Brain microvascular endothelial cell (primary cell): Measurements from ENCODE around the gene TNXB.
A peak's percentile ranks its signal among the peaks of the same experiment; 100 is the strongest.
"Not testable (repeated sequence)": the region's sequence is repeated elsewhere in the genome, so short reads cannot be mapped to it uniquely, and the experiment has no call there.

Experiments
- DNase-seq: peaks from one replicate; pipeline ENCODE4 v3.0.0-alpha.2; 2020
- H3K27ac ChIP-seq: fragments of 250-450 bp; sonication (Bioruptor Pico); 2 replicates; pipeline ENCODE4 v1.5.1; 2020; ENCODE audit warnings: mild to moderate bottlenecking, moderate library complexity
- H3K27me3 ChIP-seq: fragments of 250-450 bp; sonication (Bioruptor Pico); replicated peaks from 2 replicates; pipeline ENCODE4 v1.5.1; 2020; ENCODE audit warnings: mild to moderate bottlenecking
- H3K36me3 ChIP-seq: fragments of 250-450 bp; sonication (Bioruptor Pico); replicated peaks from 2 replicates; pipeline ENCODE4 v1.5.1; 2020; ENCODE audit warnings: mild to moderate bottlenecking
- H3K4me3 ChIP-seq: 2 replicates; pipeline ENCODE4 v1.5.1; 2011; ENCODE audit warnings: low read depth, mild to moderate bottlenecking, control low read depth, low read length, moderate library complexity
- CTCF ChIP-seq: IDR thresholded peaks from 2 replicates; pipeline ENCODE4 v1.5.1; 2011; ENCODE audit warnings: low read depth, mild to moderate bottlenecking, moderate library complexity, low read length, control low read depth, inconsistent platforms; ENCODE audit errors: missing control alignments
- in situ Hi-C: cut with HindIII; loops from 2 replicates; pipeline ENCODE4 v1.10.0; 2017; ENCODE audit warnings: low sequenced_read_pairs, low pct_ligation_motif_present

TNXB gene

GRCh38 chr6:32047539-32047854 lies 61.6 kb downstream of the TNXB start:
- in situ Hi-C loops: no loop called here
- TF ChIP-seq CTCF: no peak
- no peaks in the 10 kb centered on the region for H3K36me3 ChIP-seq
- H3K4me3 ChIP-seq: no peak overlapping the region
- peaks cover 4% of the 10 kb centered on the region for H3K27me3 ChIP-seq
- no peak for DNase-seq
- no peak overlapping the region for H3K27ac ChIP-seq

DNA sequence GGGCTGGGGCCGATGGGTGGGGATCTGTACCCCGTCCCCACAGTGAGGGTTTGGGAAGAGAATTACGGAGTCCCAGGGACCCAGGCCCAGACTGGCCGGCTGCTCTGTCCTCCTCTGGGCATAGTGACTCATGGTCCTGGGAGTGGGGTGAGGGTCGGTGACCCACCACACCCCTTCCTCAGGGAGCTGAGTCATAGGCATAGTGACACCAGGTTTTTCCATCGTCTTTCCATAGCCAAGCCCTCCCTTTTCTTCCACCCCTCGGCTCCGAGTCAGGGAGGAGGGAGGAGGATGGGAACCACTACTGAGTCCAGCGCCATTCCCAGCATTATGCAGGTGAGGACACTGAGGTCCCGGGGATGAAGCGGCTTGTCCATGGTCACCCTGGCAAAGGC lies 62.1 kb downstream of the TNXB start:
- Histone ChIP-seq H3K27ac (no peak overlapping the region), H3K36me3 (no peaks in the 10 kb centered on the region), H3K4me3 (no peak overlapping the region), H3K27me3 (peaks cover 4% of the 10 kb centered on the region)
- TF ChIP-seq CTCF: no peak
- in situ Hi-C loops: no loop called here
- peak; percentile 6 for DNase-seq

DNA sequence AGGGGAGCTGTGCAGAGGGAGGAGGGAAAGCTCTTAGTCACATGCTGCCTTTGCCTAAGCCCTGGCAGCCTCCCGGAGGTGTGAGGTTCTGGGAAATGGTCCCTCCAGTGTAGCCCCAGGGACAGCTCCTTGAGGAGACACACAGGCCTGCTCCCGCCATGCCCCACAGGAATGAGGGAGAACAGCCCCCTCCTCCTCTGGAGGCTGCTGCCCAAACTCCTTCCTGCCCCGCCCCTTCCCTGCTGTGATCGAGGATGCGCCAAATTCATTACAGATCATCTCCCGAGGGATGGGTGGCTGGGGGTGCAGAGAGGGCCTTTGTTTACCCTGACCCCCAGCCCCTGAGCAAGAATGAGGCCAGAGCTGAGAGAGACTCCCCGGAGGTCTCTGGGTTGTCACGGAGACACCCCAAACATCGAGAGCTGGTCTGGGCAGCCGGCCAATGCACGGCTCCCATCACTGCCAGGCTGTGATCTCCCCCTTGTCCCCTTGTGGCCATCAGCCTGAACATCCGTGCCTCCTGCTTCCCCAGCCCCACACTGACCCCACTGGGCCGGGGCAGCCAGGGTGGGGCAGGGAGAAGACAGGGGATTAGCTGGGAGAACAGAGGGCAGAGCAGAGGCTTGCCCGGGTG lies 62.6 kb downstream of the TNXB start:
- no peak overlapping the region for H3K27ac ChIP-seq
- DNase-seq: no peak
- H3K27me3 ChIP-seq: peaks cover 1% of the 10 kb centered on the region
- H3K36me3 ChIP-seq: no peaks in the 10 kb centered on the region
- in situ Hi-C loops: no loop called here
- no peak overlapping the region for H3K4me3 ChIP-seq
- TF ChIP-seq CTCF: peak; percentile 8

- Histone ChIP-seq H3K27ac (no peak overlapping the region), H3K36me3 (no peaks in the 10 kb centered on the region), H3K4me3 (no peak overlapping the region), H3K27me3 (no peaks in the 10 kb centered on the region)
- no peak for TF ChIP-seq CTCF
- in situ Hi-C loops: no loop called here
- DNase-seq: no peak
Observed at GRCh38 chr6:32045811-32046449, 63.2 kb downstream of the TNXB start.

- in situ Hi-C loops, H3K36me3 ChIP-seq, DNase-seq, H3K27ac ChIP-seq, H3K27me3 ChIP-seq, H3K4me3 ChIP-seq: not testable (repeated sequence)
Observed at GRCh38 chr6:32044916-32045315, 64.2 kb downstream of the TNXB start.

GRCh38 chr6:32043589-32044380 lies 65.4 kb downstream of the TNXB start:
- H3K27me3 ChIP-seq, H3K27ac ChIP-seq, DNase-seq, H3K36me3 ChIP-seq, H3K4me3 ChIP-seq, in situ Hi-C loops: not testable (repeated sequence)

- H3K27me3 ChIP-seq, H3K36me3 ChIP-seq, H3K27ac ChIP-seq, H3K4me3 ChIP-seq, DNase-seq, in situ Hi-C loops: not testable (repeated sequence)
Observed at GRCh38 chr6:32042276-32042675, 66.9 kb downstream of the TNXB start.

- H3K36me3 ChIP-seq, in situ Hi-C loops, H3K4me3 ChIP-seq: not testable (repeated sequence)
Observed at GRCh38 chr6:32041385-32041784, 67.8 kb downstream of the TNXB start.

DNA sequence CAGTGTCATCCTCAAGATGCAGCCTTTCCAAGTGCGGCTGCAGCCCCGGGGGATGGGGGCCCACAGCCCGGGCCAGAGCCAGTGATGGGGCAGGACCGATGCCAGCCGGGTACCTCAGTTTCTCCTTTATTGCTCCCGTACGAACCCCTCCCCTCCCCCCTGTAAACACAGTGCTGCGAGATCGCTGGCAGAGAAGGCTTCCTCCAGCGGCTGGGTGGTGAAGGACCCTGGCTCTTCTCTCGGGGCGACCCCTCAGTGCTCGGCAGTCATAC lies 68.2 kb downstream of the TNXB start:
- H3K27me3 ChIP-seq, H3K36me3 ChIP-seq, H3K27ac ChIP-seq, in situ Hi-C loops, DNase-seq, H3K4me3 ChIP-seq: not testable (repeated sequence)

More at GRCh38 chr6:32041385-32041784, 67.8 kb downstream of the TNXB start:
- H3K27me3 ChIP-seq, H3K27ac ChIP-seq, DNase-seq: not testable (repeated sequence)

DNA sequence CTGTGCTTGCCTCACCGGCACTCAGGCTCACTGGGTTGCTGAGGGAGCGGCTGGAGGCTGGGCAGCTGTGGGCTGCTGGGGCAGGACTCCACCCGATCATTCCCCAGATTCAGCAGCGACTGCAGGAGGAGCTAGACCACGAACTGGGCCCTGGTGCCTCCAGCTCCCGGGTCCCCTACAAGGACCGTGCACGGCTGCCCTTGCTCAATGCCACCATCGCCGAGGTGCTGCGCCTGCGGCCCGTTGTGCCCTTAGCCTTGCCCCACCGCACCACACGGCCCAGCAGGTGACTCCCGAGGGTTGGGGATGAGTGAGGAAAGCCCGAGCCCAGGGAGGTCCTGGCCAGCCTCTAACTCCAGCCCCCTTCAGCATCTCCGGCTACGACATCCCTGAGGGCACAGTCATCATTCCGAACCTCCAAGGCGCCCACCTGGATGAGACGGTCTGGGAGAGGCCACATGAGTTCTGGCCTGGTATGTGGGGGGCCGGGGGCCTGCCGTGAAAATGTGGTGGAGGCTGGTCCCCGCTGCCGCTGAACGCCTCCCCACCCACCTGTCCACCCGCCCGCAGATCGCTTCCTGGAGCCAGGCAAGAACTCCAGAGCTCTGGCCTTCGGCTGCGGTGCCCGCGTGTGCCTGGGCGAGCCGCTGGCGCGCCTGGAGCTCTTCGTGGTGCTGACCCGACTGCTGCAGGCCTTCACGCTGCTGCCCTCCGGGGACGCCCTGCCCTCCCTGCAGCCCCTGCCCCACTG lies 68.7 kb downstream of the TNXB start:
- DNase-seq, H3K27ac ChIP-seq, in situ Hi-C loops, H3K4me3 ChIP-seq, H3K36me3 ChIP-seq, H3K27me3 ChIP-seq: not testable (repeated sequence)
